HepG2 (cell line): ENCODE measurements around the gene ACBD6. TPM values are rescaled to one million over a fixed set of nuclear protein-coding genes. Genes with fewer than 3 reads are reported as not detected.

Experiments used
- ATAC-seq: fragments of 200-7000 bp; cut with Tn5 transposase; 3 replicates; pipeline ENCODE4 v1.9.1; 2020; ENCODE audit warnings: mild to moderate bottlenecking, moderate library complexity
- BruUV-seq: library from RNA; stranded (reverse); fragments of 400-500 nt; replicated peaks from 2 replicates; lab custom pipeline; 2021; lab: Mats Ljungman, UMichigan
- CTCF ChIA-PET: fragments of 300-600 bp; formaldehyde crosslinking; extraction: SDS; loops from one replicate; lab custom pipeline; 2021; ENCODE audit warnings: low total read pairs, inconsistent platforms, low intra/inter-chr PET ratio; lab: Yijun Ruan, JAX
- POLR2A ChIA-PET: fragments of 350-600 bp; sonication (Branson Sonifier 250); formaldehyde crosslinking; loops from one replicate; lab custom pipeline; 2020; ENCODE audit warnings: antibody characterized with exemption, inconsistent platforms; lab: Yijun Ruan, JAX
- DNase-seq: peaks from one replicate; pipeline ENCODE4 v3.0.0-alpha.2; 2015; ENCODE audit warnings: low spot score
- FAIRE-seq: peaks from 3 replicates; lab custom pipeline; 2011; peaks lifted over from hg19 to GRCh38; lab: Jason Lieb, UNC
- H2AFZ ChIP-seq: one replicate; pipeline ENCODE4 v1.6.1; 2011; ENCODE audit warnings: low read length, inconsistent platforms
- H3K27ac ChIP-seq: fragments of 300-600 bp; 3 replicates; pipeline ENCODE4 v1.8.0; 2011; ENCODE audit warnings: mixed run types, mild to moderate bottlenecking, mixed read lengths, low read length, inconsistent platforms; ENCODE audit not compliant: insufficient read depth; ENCODE audit errors: extremely low read length
- H3K27me3 ChIP-seq, 2 experiments: fragments of 200-600 bp in 1 of 2; 2 replicates in 1 of 2; 3 replicates in 1 of 2; pipeline versions ENCODE4 v1.6.0 to v1.8.0; 2011; ENCODE audit warnings: low read length in 2 of 2, mild to moderate bottlenecking in 2 of 2, moderate library complexity in 2 of 2, inconsistent platforms in 1 of 2; ENCODE audit not compliant: insufficient read depth in 2 of 2, control insufficient read depth in 1 of 2
- H3K36me3 ChIP-seq, 2 experiments: fragments of 200-600 bp in 1 of 2; replicated peaks in 1 of 2; 2 replicates in 1 of 2; 3 replicates in 1 of 2; pipeline versions ENCODE4 v1.5.1 to v1.8.0; 2011; ENCODE audit warnings: low read length in 2 of 2, inconsistent platforms in 1 of 2; ENCODE audit not compliant: insufficient read depth in 2 of 2, control insufficient read depth in 1 of 2
- H3K4me1 ChIP-seq: 2 replicates; pipeline ENCODE4 v1.5.1; 2012; ENCODE audit warnings: low read length, inconsistent platforms; ENCODE audit not compliant: insufficient read depth
- H3K4me2 ChIP-seq: 2 replicates; pipeline ENCODE4 v1.6.0; 2011; ENCODE audit warnings: low read depth, low read length, inconsistent platforms
- H3K4me3 ChIP-seq, 3 experiments: fragments of 200-600 bp in 1 of 3; sonication (generic), shearing (Covaris generic) in 1 of 3; replicated peaks in 1 of 3; 2 replicates each; pipeline ENCODE4 v1.5.1; 2011 to 2016; ENCODE audit warnings: low read length in 3 of 3, inconsistent platforms in 2 of 3, low read depth in 2 of 3, mild to moderate bottlenecking in 2 of 3, control low read depth in 1 of 3, mixed read lengths in 1 of 3; ENCODE audit not compliant: insufficient read depth in 1 of 3
- H3K79me2 ChIP-seq: one replicate; pipeline ENCODE4 v1.6.1; 2011; ENCODE audit warnings: low read length, inconsistent platforms; ENCODE audit not compliant: insufficient read depth
- H3K9ac ChIP-seq: 2 replicates; pipeline ENCODE4 v1.6.0; 2011; ENCODE audit warnings: mild to moderate bottlenecking, low read depth, low read length, inconsistent platforms; ENCODE audit not compliant: insufficient read depth
- H3K9me3 ChIP-seq: 2 replicates; pipeline ENCODE4 v1.5.1; 2012; ENCODE audit warnings: mild to moderate bottlenecking, low read length
- H4K20me1 ChIP-seq: 2 replicates; pipeline ENCODE4 v1.6.0; 2011; ENCODE audit warnings: inconsistent platforms, mild to moderate bottlenecking, low read length, moderate library complexity; ENCODE audit not compliant: insufficient read depth
- GZF1 ChIP-seq: sonication (generic); formaldehyde crosslinking; IDR thresholded peaks from 2 replicates; pipeline ENCODE4 v1.5.1; 2020; ENCODE audit warnings: mild to moderate bottlenecking, missing genetic modification reagents
- SAP130 ChIP-seq: IDR thresholded peaks from 2 replicates; pipeline ENCODE4 v1.6.1; 2016; ENCODE audit warnings: low read depth
- U2AF2 ChIP-seq: fragments of 200-400 bp; formaldehyde crosslinking; IDR thresholded peaks from 2 replicates; pipeline ENCODE4 v1.6.1; 2017; ENCODE audit warnings: low read depth, mild to moderate bottlenecking, low read length
- ZMAT3 ChIP-seq: sonication (generic); formaldehyde crosslinking; conservative IDR thresholded peaks from 2 replicates; pipeline ENCODE4 v1.7.0; 2021; ENCODE audit warnings: missing genetic modification reagents
- ZNF432 ChIP-seq: sonication (generic); formaldehyde crosslinking; IDR thresholded peaks from 2 replicates; pipeline ENCODE4 v1.5.0; 2020; ENCODE audit warnings: missing genetic modification reagents, mild to moderate bottlenecking, borderline replicate concordance
- ZNF563 ChIP-seq: sonication (generic); formaldehyde crosslinking; IDR thresholded peaks from 2 replicates; pipeline ENCODE4 v1.8.0; 2022; ENCODE audit warnings: mild to moderate bottlenecking, moderate library complexity, missing genetic modification reagents
- WGBS: methylation state at CpG from one replicate; pipeline ENCODE4 v1.1.6; 2017; ENCODE audit warnings: low lambda C conversion rate; 5-methylcytosine and 5-hydroxymethylcytosine counted together
- in situ Hi-C: cut with HindIII; loops from 2 replicates; pipeline ENCODE4 v1.10.0; 2017; ENCODE audit warnings: low pct_unique_long_range_greater_than_20kb; ENCODE audit not compliant: extremely low pct_ligation_motif_present
- intact Hi-C: fragments of 100-400 bp; cut with micrococcal nuclease; formaldehyde crosslinking; loops from one replicate; pipeline ENCODE4 v1.10.0; 2022; ENCODE audit not compliant: unreplicated experiment
- polyA plus RNA-seq, 8 experiments: library from polyadenylated mRNA; depleted of rRNA in 3 of 8; stranded (reverse) in 7 of 8; unstranded in 1 of 8; fragments of >200 nt; fragmentation: Illumina TruSeq in 4 of 8; extraction: Trizol in 4 of 8; gene quantifications; 2 replicates each; pipeline versions ENCODE4 v1.2.1 to v1.2.3, GENCODE V29; 2011 to 2016; ENCODE audit warnings: low read depth in 4 of 8, missing spikeins in 1 of 8, mixed read lengths in 1 of 8; ENCODE audit not compliant: insufficient read depth in 1 of 8
- total RNA-seq, 5 experiments: library from RNA; depleted of rRNA; stranded (reverse); fragments of >200 nt; fragmentation: Illumina TruSeq; extraction: Trizol; gene quantifications; 2 replicates each; pipeline ENCODE4 v1.2.3, GENCODE V29; 2016; ENCODE audit warnings: low read depth in 1 of 5

The ACBD6 gene
- total and polyA plus RNA-seq, 2 of the 13 experiments (the other 11 are each of a cell fraction or from before 2014, with no cell fraction given): 33.5 to 47.2 TPM

GRCh38 chr1:180278596-180279395 lies 223.6 kb downstream of the ACBD6 start:
- POLR2A ChIA-PET: no interaction called here
- in situ Hi-C loops (no loop called here), intact Hi-C loops (no loop called here)
- H3K27ac ChIP-seq: no peak overlapping the region
- no peak overlapping the region for H2AFZ ChIP-seq
- no peak for TF ChIP-seq SAP130
- H4K20me1 ChIP-seq: no peaks in the 10 kb centered on the region
- H3K4me2 ChIP-seq: no peak overlapping the region
- no peaks in the 10 kb centered on the region for H3K4me1 ChIP-seq
- no peaks in the 10 kb centered on the region for H3K9me3 ChIP-seq
- no peak for FAIRE-seq
- H3K4me3 ChIP-seq: no peak overlapping the region
- peaks cover 1 to 28% of the 10 kb centered on the region in 2 experiments; a peak in 2 of 5 replicates for H3K36me3 ChIP-seq
- CTCF ChIA-PET: no interaction called here
- no peak for DNase-seq
- ATAC-seq: no peak
- no peaks in the 10 kb centered on the region for H3K27me3 ChIP-seq
- BruUV-seq: no TSS peak
- H3K79me2 ChIP-seq: no peaks in the 10 kb centered on the region
- WGBS: 95% methylated on average over 9 of the region's 9 CpGs
- H3K9ac ChIP-seq: no peak overlapping the region

GRCh38 chr1:180278194-180278515 lies 224.2 kb downstream of the ACBD6 start:
- Histone ChIP-seq H3K79me2 (no peaks in the 10 kb centered on the region), H3K4me3 (no peak overlapping the region), H3K27ac (no peak overlapping the region), H4K20me1 (no peaks in the 10 kb centered on the region), H3K36me3 (peaks cover 1 to 28% of the 10 kb centered on the region in 2 experiments; a peak in 3 of 5 replicates), H3K9ac (no peak overlapping the region), H3K27me3 (no peaks in the 10 kb centered on the region), H3K4me2 (no peak overlapping the region), H3K9me3 (no peaks in the 10 kb centered on the region), H3K4me1 (no peaks in the 10 kb centered on the region), H2AFZ (no peak overlapping the region)
- no TSS peak for BruUV-seq
- TF ChIP-seq ZNF432 (CRISPR knock-in tag) (no peak), U2AF2 (no peak), GZF1 (CRISPR knock-in tag) (no peak), ZMAT3 (no peak), ZNF563 (no peak)
- CTCF ChIA-PET: no interaction called here
- intact Hi-C loops (no loop called here), in situ Hi-C loops (no loop called here)
- FAIRE-seq: no peak
- POLR2A ChIA-PET: no interaction called here
- 94% methylated on average over 2 of the region's 2 CpGs for WGBS
- ATAC-seq: no peak
- no peak for DNase-seq
